Medulla oblongata (tissue), 1 donor: Measurements from ENCODE around the gene CCM2.

Experiments used
- DNase-seq: peaks from one replicate; pipeline ENCODE4 v3.0.0-alpha.2; 2015; ENCODE audit errors: extremely low spot score

The CCM2 gene

GRCh38 chr7:45065031-45065995, 65.3 kb downstream of the CCM2 start:
- DNase-seq, result no peak

GRCh38 chr7:45066409-45066808, 66.4 kb downstream of the CCM2 start:
- no peak for DNase-seq

DNA sequence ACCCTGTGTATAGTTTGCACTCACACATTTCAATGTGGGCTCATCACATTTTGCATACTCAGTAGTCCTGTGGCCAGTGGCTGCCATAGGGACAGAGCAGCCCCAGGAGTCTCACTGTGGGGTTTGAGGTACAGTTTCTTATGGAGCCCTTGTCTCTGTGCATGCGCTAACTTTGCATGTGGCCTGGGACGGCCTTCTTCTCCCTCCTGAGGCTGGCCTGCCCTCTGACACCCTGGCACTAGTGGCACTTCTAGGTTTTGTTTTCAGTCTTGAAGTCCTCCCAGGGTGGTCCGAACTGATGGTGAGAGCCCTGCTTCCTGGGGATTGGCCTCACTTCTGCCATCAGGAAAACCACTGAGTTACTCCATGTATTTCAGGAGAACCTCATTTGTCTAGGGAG, 67.6 kb downstream of the CCM2 start:
- no peak for DNase-seq

- no peak for DNase-seq
These were observed 68.4 kb downstream of the CCM2 start for GRCh38 chr7:45068236-45069023.

DNA sequence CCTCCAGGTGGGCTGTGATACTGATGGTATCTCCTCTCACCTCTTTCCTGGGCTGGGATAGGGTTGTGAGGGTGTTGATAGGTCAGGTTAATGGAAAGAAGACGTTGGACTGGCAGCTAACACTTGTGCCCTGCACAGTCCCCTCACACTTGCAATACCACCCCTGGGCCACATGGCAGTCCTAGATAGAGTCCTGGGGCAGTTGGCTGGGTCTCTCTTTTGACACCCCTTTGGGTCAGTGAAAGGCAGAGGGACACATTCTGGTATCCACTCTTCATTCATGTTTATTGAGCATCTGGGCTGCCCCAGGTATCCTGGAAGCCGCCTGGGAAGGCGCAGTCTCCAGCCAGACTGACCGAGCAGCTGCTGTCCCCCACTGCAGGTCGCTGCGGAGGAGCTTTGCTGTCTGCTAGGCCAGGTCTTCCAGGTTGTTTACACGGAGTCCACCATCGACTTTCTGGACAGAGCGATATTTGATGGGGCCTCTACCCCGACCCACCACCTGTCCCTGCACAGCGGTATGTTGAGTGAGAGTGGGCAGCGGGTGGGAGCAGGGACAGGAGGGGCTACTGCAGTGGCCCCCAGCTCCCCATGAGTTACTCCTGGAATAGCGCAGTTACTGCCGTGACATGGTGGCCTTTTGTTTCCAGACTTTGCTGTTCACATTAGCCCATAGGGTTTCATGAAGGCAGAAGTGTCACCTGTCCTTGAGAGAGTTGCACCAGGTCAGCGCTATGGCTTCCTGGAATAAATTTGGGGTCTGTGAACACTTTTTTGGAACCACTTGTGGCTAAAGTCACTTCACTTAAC, 69.6 kb downstream of the CCM2 start:
- no peak for DNase-seq

DNA sequence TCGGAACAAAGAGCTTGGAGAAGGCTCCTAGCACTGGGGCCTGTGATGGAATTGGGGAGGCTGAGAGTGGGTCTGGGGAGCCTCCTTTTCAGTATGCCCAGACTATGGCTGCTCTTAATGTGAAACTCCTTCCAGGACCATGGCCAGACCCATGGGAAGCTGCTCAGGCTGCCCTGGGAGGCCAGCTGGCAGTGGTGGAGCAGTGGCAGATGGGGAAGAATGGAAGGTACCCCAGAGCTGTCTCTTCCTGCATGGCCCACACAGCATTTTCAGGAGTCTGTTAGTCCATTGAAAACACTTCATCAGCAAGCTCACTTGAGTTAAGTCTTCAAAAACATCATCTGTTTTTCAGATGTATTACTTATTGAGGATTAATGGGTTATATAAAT, 70.2 kb downstream of the CCM2 start:
- no peak for DNase-seq

GRCh38 chr7:45071528-45071927, 71.5 kb downstream of the CCM2 start:
- DNase-seq, result no peak

- DNase-seq, result no peak
These were observed 72.4 kb downstream of the CCM2 start for GRCh38 chr7:45072131-45073030.

DNA sequence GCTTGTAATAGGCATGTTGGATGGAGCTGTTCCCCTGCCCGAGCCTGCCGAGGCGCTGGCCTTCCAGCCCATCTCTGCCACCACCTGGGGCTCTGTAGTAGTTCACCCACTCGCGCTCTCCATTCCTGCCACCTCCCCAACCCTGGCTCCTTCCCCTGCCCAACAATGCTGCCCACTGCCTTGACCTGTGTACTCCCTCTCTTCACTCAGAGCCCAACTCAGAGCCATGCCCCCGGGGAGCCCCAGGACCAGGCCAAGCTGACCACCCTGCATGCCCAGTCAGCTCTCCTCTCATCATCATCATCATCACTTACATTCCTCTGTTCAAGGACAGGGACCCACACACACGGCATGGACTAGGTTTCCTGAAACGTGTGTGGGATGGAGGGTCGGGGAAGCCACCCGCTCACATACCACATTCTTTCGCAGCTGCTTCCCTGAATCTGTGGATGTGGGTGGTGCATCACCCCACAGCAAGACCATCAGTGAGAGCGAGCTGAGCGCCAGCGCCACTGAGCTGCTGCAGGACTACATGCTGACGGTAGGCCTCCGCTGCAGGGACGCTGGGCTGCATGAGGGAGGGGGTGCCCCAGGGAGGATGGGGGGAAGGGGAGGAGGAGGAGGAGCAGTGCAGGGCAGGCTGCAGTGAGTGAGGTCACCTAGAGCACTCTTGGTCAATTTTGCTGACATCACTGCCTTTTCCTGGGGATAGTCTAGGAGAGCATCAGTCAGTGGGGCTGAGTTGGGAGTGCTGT, 73.2 kb downstream of the CCM2 start:
- DNase-seq, result no peak

GRCh38 chr7:45073786-45074527, 74.0 kb downstream of the CCM2 start:
- DNase-seq, result peak; percentile 31

GRCh38 chr7:45074528-45075354, 74.7 kb downstream of the CCM2 start:
- DNase-seq, result no peak

GRCh38 chr7:45075355-45075644, 75.3 kb downstream of the CCM2 start:
- DNase-seq, result no peak

- peak; percentile 52 for DNase-seq
These were observed 76.1 kb downstream of the CCM2 start for GRCh38 chr7:45075871-45076796.

DNA sequence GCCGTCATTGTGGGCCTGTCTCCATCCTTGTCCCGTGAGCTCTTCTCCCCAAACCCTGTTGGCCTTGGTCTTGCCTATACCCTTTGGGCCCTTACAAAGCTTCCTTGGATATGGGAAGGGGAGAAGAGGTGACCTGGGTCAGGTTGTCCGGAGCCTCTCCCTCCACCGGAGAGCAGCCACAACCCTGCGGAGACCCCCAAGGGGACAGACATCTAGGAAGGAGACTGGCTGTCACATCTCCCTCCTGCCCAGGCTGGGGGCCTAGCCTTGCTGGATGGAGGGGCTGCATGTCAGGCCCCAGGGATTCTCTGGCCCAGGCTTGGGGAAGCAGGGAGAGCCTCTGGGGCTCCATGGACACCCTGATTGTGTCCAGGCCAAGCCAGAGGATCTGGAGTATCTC, 76.9 kb downstream of the CCM2 start:
- no peak for DNase-seq

- DNase-seq, result no peak
These were observed 77.6 kb downstream of the CCM2 start for GRCh38 chr7:45077579-45077978.

- no peak for DNase-seq
These were observed 78.2 kb downstream of the CCM2 start for GRCh38 chr7:45078125-45078681.

DNA sequence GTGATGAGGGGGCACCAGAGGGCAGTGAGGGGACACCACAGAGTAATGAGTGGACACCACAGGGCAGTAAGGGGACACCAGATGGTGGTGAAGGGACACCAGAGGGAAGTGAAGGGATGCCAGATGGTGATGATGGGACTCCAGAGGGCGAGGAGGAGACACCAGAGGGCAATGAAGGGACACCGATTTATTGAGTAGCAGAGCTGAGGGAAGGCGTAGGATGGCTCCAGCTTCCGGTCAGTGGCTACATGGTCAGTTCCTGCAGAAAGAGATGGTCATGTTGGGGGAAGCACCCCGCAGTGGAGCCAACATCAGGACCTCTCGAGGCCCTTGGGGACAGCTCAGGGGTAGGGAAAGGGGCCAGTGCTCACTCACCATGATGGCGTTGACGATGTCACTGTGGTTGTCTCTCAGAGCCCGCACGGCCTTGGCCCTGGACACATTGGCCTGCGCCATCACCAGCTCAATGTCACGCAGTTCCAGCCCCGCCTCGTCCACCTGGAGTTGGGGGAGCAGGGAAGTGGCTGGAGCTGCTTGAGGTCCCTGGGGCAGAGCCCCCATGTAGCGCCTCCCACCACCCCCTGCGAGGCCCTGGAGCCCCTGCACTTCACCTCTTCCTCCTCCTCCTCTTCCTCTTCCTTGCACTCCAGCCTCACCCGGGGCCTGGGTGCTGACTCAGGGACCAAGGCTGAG, 80.4 kb downstream of the CCM2 start:
- no peak for DNase-seq
